CD14-positive monocyte (primary cell): ENCODE measurements around the gene SLFN11. TPM values are rescaled to one million over a fixed set of nuclear protein-coding genes. Genes with fewer than 3 reads are reported as not detected.
"Not testable (repeated sequence)": the region's sequence is repeated elsewhere in the genome, so short reads cannot be mapped to it uniquely, and the experiment has no call there.

Source experiments
- DNase-seq, 3 donors: peaks; one replicate each; pipeline ENCODE4 v3.0.0-alpha.2; 2011 to 2022
- H2AFZ ChIP-seq: 2 replicates; pipeline ENCODE4 v1.6.0; 2012; ENCODE audit warnings: mild to moderate bottlenecking, low read depth, low read length, inconsistent platforms; ENCODE audit not compliant: insufficient read depth, poor library complexity, severe bottlenecking
- H3K27ac ChIP-seq, 2 donors: 1 replicate in 1 of 2; 2 replicates in 1 of 2; pipeline ENCODE4 v1.5.1; 2012 to 2013; ENCODE audit warnings: low read length in 2 of 2, control low read depth in 1 of 2, inconsistent platforms in 1 of 2, low read depth in 1 of 2, mild to moderate bottlenecking in 1 of 2
- H3K27me3 ChIP-seq, 2 donors: one replicate each; pipeline versions ENCODE4 v1.6.0 to v1.6.1; 2011 to 2013; ENCODE audit warnings: low read length in 2 of 2; ENCODE audit not compliant: control insufficient read depth in 2 of 2, insufficient read depth in 2 of 2
- H3K36me3 ChIP-seq, 2 donors: replicated peaks in 1 of 2; 1 replicate in 1 of 2; 2 replicates in 1 of 2; pipeline versions ENCODE4 v1.5.1 to v1.6.1; 2012 to 2013; ENCODE audit warnings: low read length in 2 of 2, control low read depth in 1 of 2, inconsistent platforms in 1 of 2, mild to moderate bottlenecking in 1 of 2; ENCODE audit not compliant: insufficient read depth in 2 of 2, control insufficient read depth in 1 of 2
- H3K4me1 ChIP-seq, 2 donors: 1 replicate in 1 of 2; 2 replicates in 1 of 2; pipeline versions ENCODE4 v1.5.1 to v1.6.1; 2012 to 2013; ENCODE audit warnings: low read length in 2 of 2, control low read depth in 1 of 2, inconsistent platforms in 1 of 2, mild to moderate bottlenecking in 1 of 2, moderate library complexity in 1 of 2; ENCODE audit not compliant: insufficient read depth in 2 of 2, control insufficient read depth in 1 of 2
- H3K4me2 ChIP-seq: replicated peaks from 2 replicates; pipeline ENCODE3; 2012; ENCODE audit warnings: low read length, moderate library complexity, mild to moderate bottlenecking; ENCODE audit not compliant: poor library complexity, severe bottlenecking; ENCODE audit errors: extremely low read depth
- H3K4me3 ChIP-seq, 3 experiments: fragments of 200-600 bp in 1 of 3; sonication (generic) in 1 of 3; replicated peaks in 1 of 3; 1 replicate in 2 of 3; 2 replicates in 1 of 3; pipeline ENCODE4 v1.5.1; 2011 to 2013; ENCODE audit warnings: low read length in 3 of 3, mild to moderate bottlenecking in 3 of 3, control low read depth in 2 of 3, low read depth in 2 of 3, inconsistent platforms in 1 of 3, moderate library complexity in 1 of 3
- H3K79me2 ChIP-seq: 2 replicates; pipeline ENCODE4 v1.6.0; 2012; ENCODE audit warnings: mild to moderate bottlenecking, control low read depth, inconsistent platforms, low read length, moderate library complexity; ENCODE audit not compliant: insufficient read depth
- H3K9ac ChIP-seq: 2 replicates; pipeline ENCODE4 v1.6.0; 2017; ENCODE audit warnings: low read length, mild to moderate bottlenecking; ENCODE audit not compliant: insufficient read depth, poor library complexity, severe bottlenecking
- H3K9me3 ChIP-seq, 2 donors: replicated peaks in 1 of 2; 1 replicate in 1 of 2; 2 replicates in 1 of 2; pipeline versions ENCODE4 v1.5.1 to v1.6.1; 2012 to 2013; ENCODE audit warnings: low read length in 2 of 2, control low read depth in 1 of 2; ENCODE audit not compliant: control insufficient read depth in 1 of 2, insufficient read depth in 1 of 2
- H4K20me1 ChIP-seq: 2 replicates; pipeline ENCODE4 v1.6.0; 2012; ENCODE audit warnings: mild to moderate bottlenecking, low read length, control low read depth, moderate library complexity; ENCODE audit not compliant: insufficient read depth
- H3K27ac Mint-ChIP-seq, 7 donors: one replicate each; pipeline ENCODE4 v1.8.0; 2020; ENCODE audit warnings: mild to moderate bottlenecking in 7 of 7, mixed read lengths in 7 of 7, moderate library complexity in 6 of 7, inconsistent platforms in 2 of 7
- H3K27me3 Mint-ChIP-seq, 3 donors: one replicate each; pipeline ENCODE4 v1.8.0; 2021 to 2022; ENCODE audit warnings: low read depth in 3 of 3, mild to moderate bottlenecking in 3 of 3, mixed read lengths in 3 of 3, moderate library complexity in 3 of 3, inconsistent platforms in 1 of 3
- H3K36me3 Mint-ChIP-seq, 2 donors: one replicate each; pipeline ENCODE4 v1.8.0; 2020; ENCODE audit warnings: mixed read lengths in 2 of 2, inconsistent platforms in 1 of 2, mild to moderate bottlenecking in 1 of 2
- H3K4me1 Mint-ChIP-seq: one replicate; pipeline ENCODE4 v1.8.0; 2020; ENCODE audit warnings: mild to moderate bottlenecking, mixed read lengths
- H3K4me3 Mint-ChIP-seq, 2 donors: one replicate each; pipeline ENCODE4 v1.8.0; 2020; ENCODE audit warnings: mild to moderate bottlenecking in 2 of 2, mixed read lengths in 2 of 2, moderate library complexity in 1 of 2
- H3K9me3 Mint-ChIP-seq, 7 donors: one replicate each; pipeline ENCODE4 v1.8.0; 2020 to 2022; ENCODE audit warnings: mixed read lengths in 7 of 7, mild to moderate bottlenecking in 6 of 7, moderate library complexity in 6 of 7, inconsistent platforms in 2 of 7
- WGBS: methylation state at CpG from one replicate; pipeline ENCODE4 v1.1.5; 2013; ENCODE audit warnings: missing lambda C conversion rate; ENCODE audit not compliant: insufficient coverage; 5-methylcytosine and 5-hydroxymethylcytosine counted together
- intact Hi-C, 2 donors: fragments of 100-400 bp; cut with micrococcal nuclease; formaldehyde crosslinking; loops; one replicate each; pipeline versions ENCODE4 v1.15.0 to v1.15.1; 2023
- polyA plus RNA-seq, 3 donors: library from polyadenylated mRNA; depleted of rRNA in 1 of 3; unstranded in 2 of 3; stranded (reverse) in 1 of 3; fragments of 300-500 nt in 2 of 3; fragments of >200 nt in 1 of 3; fragmentation: Illumina TruSeq in 2 of 3; gene quantifications; 1 replicate in 2 of 3; 2 replicates in 1 of 3; pipeline ENCODE4 v1.2.3, GENCODE V29; 2012 to 2021
- TF ChIP-seq, protein P1 (sequence below): fragments of 200-600 bp; IDR thresholded peaks from one replicate; pipeline ENCODE4 v1.8.0; 2022; ENCODE audit warnings: antibody characterized with exemption, mild to moderate bottlenecking

SLFN11 gene
- polyA plus RNA-seq, 3 donors: 34.3 to 46.8 (median 45.6) TPM

DNA sequence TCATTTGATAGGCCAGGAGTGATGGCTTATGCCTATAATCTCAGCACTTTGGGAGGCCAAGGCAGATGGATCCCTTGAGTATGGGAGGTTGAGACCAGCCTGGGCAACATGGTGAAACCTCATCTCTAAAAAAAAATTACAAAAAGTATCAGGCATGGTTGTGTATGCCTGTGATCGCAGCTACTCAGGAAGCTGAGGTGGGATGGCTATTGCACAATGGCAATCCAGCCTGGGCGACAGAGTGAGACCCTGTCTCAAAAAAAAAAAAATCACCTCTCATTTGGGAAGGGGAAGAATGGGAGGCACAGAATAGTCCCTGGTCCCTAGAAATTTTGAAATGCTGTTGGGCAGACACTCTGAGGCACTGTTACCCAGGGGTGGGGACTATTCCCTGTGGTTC, 35.2 kb downstream of the SLFN11 start:
- Mint-ChIP-seq H3K36me3 (peaks cover 1% of the 10 kb centered on the region in 2 donors), H3K9me3 (peaks cover 8 to 24% (median 18%) of the 10 kb centered on the region in 7 donors), H3K27me3 (peaks cover 0 to 1% (median 1%) of the 10 kb centered on the region in 3 donors), H3K4me1 (peaks cover 33% of the 10 kb centered on the region), H3K4me3 (no peak overlapping the region), H3K27ac (no peak overlapping the region)
- H3K4me2 ChIP-seq: no peak overlapping the region
- no peak overlapping the region for H3K27ac ChIP-seq
- no peak for DNase-seq
- H3K36me3 ChIP-seq: no peaks in the 10 kb centered on the region
- H3K4me3 ChIP-seq: no peak overlapping the region
- H2AFZ ChIP-seq: no peak overlapping the region
- peaks cover 20 to 35% of the 10 kb centered on the region in 2 donors for H3K4me1 ChIP-seq
- intact Hi-C loops: no loop called here
- H3K9me3 ChIP-seq: peaks cover 0 to 13% of the 10 kb centered on the region in 2 donors
- no peaks in the 10 kb centered on the region for H3K79me2 ChIP-seq
- H4K20me1 ChIP-seq: no peaks in the 10 kb centered on the region
- TF ChIP-seq, protein P1, sequence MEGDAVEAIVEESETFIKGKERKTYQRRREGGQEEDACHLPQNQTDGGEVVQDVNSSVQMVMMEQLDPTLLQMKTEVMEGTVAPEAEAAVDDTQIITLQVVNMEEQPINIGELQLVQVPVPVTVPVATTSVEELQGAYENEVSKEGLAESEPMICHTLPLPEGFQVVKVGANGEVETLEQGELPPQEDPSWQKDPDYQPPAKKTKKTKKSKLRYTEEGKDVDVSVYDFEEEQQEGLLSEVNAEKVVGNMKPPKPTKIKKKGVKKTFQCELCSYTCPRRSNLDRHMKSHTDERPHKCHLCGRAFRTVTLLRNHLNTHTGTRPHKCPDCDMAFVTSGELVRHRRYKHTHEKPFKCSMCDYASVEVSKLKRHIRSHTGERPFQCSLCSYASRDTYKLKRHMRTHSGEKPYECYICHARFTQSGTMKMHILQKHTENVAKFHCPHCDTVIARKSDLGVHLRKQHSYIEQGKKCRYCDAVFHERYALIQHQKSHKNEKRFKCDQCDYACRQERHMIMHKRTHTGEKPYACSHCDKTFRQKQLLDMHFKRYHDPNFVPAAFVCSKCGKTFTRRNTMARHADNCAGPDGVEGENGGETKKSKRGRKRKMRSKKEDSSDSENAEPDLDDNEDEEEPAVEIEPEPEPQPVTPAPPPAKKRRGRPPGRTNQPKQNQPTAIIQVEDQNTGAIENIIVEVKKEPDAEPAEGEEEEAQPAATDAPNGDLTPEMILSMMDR: no peak
- no CpG with 5 or more reads among the region's 2 CpGs for WGBS
- H3K27me3 ChIP-seq: no peaks in the 10 kb centered on the region
- no peak overlapping the region for H3K9ac ChIP-seq

DNA sequence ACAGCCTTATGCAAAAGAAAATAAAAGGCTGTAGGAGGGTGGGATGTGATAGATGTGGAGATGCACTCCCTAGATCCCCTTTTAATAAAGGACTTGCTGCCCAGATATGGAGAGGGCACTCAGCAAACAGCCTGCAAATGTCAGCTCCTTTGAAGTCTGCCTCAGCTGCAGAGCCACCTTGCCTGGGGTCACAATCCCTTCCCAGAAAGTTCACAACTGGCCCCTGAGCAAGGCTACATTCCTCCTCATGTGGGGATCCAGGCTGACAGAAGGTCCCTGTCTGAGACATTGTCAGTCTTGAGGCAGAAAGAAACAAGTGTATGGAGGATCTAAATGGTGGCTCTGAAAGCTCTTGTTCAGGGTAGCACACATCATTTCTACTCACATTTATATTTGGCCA, 36.1 kb downstream of the SLFN11 start:
- intact Hi-C loops: no loop called here
- Mint-ChIP-seq H3K27me3 (peaks cover 0 to 1% (median 1%) of the 10 kb centered on the region in 3 donors), H3K4me1 (peaks cover 30% of the 10 kb centered on the region), H3K4me3 (no peak overlapping the region), H3K36me3 (peaks cover 8% of the 10 kb centered on the region in 2 donors), H3K27ac (no peak overlapping the region), H3K9me3 (peaks cover 8 to 23% (median 18%) of the 10 kb centered on the region in 7 donors)
- no peaks in the 10 kb centered on the region for H3K27me3 ChIP-seq
- no peak overlapping the region for H3K27ac ChIP-seq
- TF ChIP-seq, protein P1: no peak
- H3K36me3 ChIP-seq: no peaks in the 10 kb centered on the region
- H4K20me1 ChIP-seq: no peaks in the 10 kb centered on the region
- H3K4me1 ChIP-seq: peaks cover 15 to 26% of the 10 kb centered on the region in 2 donors
- no peak for DNase-seq
- no peak overlapping the region for H2AFZ ChIP-seq
- peaks cover 0 to 13% of the 10 kb centered on the region in 2 donors for H3K9me3 ChIP-seq
- no peak overlapping the region for H3K4me2 ChIP-seq
- no peaks in the 10 kb centered on the region for H3K79me2 ChIP-seq
- no peak overlapping the region for H3K9ac ChIP-seq
- no peak overlapping the region for H3K4me3 ChIP-seq

DNA sequence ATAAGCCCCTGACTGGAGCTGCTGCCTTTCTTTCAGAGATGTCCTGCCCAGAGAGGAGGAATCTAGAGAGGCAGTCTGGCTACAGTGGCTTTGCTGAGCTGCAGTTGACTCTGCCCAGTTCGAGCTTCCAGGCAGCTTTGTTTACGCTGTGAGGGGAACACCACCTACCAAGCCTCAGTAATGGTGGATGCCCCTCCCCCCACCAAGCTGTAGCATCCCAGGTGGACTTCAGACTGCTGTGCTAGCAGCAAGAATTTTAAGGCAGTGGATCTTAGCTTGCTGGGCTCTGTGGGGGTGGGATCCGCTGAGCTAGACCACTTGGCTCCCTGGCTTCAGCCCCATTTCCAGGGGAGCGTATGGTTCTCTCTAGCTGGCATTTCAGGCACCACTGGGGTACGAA, 39.8 kb downstream of the SLFN11 start:
- H4K20me1 ChIP-seq, H3K9ac ChIP-seq, H3K27ac Mint-ChIP-seq, H3K9me3 ChIP-seq, H3K27me3 Mint-ChIP-seq, H3K79me2 ChIP-seq, H3K4me1 ChIP-seq, H3K36me3 ChIP-seq, intact Hi-C loops, H3K4me3 Mint-ChIP-seq, H3K4me2 ChIP-seq, H3K27ac ChIP-seq, H3K27me3 ChIP-seq, H2AFZ ChIP-seq, H3K4me3 ChIP-seq, DNase-seq: not testable (repeated sequence)
- H3K9me3 Mint-ChIP-seq: peaks cover 16 to 24% (median 21%) of the 10 kb centered on the region in 7 donors
- WGBS: 95% methylated on average over 4 of the region's 5 CpGs
- peaks cover 19 to 23% of the 10 kb centered on the region in 2 donors for H3K36me3 Mint-ChIP-seq
- peaks cover 23% of the 10 kb centered on the region for H3K4me1 Mint-ChIP-seq
